ENCODE results near the gene ATP8B4.

The ATP8B4 gene

DNA sequence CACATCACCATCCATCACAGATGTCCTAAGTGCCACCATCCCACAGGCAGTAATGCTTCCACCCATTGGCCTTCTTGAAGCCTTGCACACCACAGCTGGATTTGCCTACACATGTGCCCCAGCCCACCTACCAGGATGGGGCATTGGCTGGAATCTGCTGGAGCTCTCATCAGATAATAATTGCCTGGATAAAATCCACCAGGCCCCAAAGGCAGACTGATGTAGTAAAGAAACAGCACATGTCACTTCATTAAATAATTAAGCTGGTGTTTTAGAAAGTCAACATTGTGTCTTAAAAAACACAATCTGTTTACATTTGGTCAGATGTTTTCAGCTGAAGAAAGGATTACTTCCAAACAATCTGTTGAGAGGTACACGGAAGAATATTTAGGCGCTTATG is 229.5 kb downstream of the ATP8B4 start:
- TF ChIP-seq, protein P1, sequence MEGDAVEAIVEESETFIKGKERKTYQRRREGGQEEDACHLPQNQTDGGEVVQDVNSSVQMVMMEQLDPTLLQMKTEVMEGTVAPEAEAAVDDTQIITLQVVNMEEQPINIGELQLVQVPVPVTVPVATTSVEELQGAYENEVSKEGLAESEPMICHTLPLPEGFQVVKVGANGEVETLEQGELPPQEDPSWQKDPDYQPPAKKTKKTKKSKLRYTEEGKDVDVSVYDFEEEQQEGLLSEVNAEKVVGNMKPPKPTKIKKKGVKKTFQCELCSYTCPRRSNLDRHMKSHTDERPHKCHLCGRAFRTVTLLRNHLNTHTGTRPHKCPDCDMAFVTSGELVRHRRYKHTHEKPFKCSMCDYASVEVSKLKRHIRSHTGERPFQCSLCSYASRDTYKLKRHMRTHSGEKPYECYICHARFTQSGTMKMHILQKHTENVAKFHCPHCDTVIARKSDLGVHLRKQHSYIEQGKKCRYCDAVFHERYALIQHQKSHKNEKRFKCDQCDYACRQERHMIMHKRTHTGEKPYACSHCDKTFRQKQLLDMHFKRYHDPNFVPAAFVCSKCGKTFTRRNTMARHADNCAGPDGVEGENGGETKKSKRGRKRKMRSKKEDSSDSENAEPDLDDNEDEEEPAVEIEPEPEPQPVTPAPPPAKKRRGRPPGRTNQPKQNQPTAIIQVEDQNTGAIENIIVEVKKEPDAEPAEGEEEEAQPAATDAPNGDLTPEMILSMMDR (conservative IDR thresholded peaks at IDR 0.05; ENCODE audit: control insufficient read depth, insufficient read depth, low read depth, low read length) = no peak
- no peak overlapping the region for H3K4me3 ChIP-seq (ENCODE audit: control insufficient read depth, low read depth, low read length)
- DNase-seq (ENCODE audit: low read depth) = no peak

DNA sequence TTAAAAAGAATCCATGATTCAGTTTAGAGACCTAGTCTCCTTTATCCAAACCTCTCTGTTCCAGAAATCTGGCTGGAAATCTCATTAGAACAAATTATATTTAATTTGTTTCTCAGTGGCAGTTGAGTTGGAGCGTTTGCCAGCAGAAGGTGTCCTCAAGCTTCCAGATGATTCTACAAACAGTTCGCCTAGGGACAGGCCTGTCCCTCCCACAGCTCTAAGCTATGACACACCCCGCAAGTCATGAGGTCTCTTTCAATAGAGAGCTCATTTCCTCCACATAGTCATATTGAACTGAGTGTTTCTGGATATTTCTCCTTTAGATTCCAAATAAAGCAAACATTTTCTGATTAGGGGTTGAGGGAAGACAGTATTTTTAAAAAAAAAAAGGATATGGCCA is 230.3 kb downstream of the ATP8B4 start:
- H3K4me3 ChIP-seq (ENCODE audit: control insufficient read depth, low read depth, low read length) = no peak overlapping the region
- TF ChIP-seq, protein P1 (conservative IDR thresholded peaks at IDR 0.05; ENCODE audit: control insufficient read depth, insufficient read depth, low read depth, low read length) = no peak
- no peak for DNase-seq (ENCODE audit: low read depth)

DNA sequence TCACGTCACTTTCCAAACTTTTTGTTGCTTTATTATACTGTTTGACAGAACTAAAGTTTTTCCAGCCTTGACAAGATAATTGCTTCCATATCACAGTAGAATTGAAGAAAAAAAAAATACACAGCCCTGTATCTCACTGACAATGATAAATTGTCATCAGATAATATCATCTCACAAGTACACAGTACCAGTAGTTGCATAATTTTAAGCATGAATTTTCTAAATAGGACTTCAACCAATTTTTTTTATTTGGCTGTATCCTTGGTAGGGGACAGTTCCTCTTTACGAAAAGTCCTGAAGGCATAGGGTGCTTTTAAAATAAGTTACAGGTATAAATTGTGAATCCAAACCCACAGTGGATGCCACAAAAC is 230.7 kb downstream of the ATP8B4 start:
- H3K4me3 ChIP-seq (ENCODE audit: control insufficient read depth, low read depth, low read length) = no peak overlapping the region
- TF ChIP-seq, protein P1 (conservative IDR thresholded peaks at IDR 0.05; ENCODE audit: control insufficient read depth, insufficient read depth, low read depth, low read length) = no peak
- no peak for DNase-seq (ENCODE audit: low read depth)

DNA sequence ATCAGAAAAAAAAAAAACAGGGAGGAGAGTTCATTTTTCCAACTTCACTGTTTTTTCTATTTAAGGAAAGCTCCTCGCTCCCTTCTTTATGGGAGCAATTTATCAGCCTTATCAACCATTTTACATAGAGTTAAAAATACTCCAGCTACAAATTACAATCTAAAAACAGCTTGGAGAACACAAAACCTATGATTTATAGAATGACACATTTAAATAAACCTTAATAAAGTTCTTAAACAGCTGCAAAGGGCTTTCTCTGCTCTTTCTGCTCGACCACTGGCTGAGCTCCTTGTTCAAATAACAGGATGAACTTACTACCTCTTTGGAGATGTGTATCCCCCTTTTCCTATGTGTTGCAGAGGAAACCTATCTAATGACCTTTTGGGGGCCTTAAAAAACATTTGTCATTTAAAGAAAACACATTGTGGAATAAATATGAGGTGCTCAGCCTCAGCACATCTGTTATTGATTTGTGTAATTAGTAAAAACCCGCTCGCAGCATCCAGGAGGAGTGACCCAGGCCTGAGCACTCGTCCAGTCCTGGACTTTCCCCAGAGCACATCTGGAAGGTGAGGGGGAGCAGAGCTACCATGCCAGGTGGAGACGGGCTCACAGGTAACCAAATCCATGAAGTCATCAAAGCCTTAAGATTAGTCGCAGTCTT is 231.2 kb downstream of the ATP8B4 start:
- H3K4me3 ChIP-seq (ENCODE audit: control insufficient read depth, low read depth, low read length) = no peak overlapping the region
- peak; percentile 47 for DNase-seq (ENCODE audit: low read depth)
- TF ChIP-seq, protein P1 (conservative IDR thresholded peaks at IDR 0.05; ENCODE audit: control insufficient read depth, insufficient read depth, low read depth, low read length) = no peak

DNA sequence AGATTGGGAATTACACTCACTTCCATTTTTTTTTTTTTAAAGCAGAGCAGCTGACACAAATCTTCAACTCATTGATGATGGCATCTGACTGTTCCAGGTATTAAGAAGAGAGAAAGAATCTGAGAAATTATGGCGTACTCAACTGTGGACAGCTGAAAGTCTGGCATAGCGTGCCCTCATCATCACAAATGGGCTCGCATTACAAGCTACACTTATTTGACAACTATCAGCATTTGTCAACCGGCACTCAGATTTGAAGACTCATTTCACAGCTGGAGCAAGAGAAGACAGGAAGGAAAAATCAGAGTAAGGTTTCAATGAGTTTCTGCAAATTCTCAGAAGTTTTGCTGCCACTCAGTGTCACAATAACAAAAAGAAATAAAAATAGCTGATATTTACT is 235.9 kb downstream of the ATP8B4 start:
- no peak overlapping the region for H3K4me3 ChIP-seq (ENCODE audit: control insufficient read depth, low read depth, low read length)
- DNase-seq (ENCODE audit: low read depth) = no peak
- TF ChIP-seq, protein P1 (conservative IDR thresholded peaks at IDR 0.05; ENCODE audit: control insufficient read depth, insufficient read depth, low read depth, low read length) = no peak

DNA sequence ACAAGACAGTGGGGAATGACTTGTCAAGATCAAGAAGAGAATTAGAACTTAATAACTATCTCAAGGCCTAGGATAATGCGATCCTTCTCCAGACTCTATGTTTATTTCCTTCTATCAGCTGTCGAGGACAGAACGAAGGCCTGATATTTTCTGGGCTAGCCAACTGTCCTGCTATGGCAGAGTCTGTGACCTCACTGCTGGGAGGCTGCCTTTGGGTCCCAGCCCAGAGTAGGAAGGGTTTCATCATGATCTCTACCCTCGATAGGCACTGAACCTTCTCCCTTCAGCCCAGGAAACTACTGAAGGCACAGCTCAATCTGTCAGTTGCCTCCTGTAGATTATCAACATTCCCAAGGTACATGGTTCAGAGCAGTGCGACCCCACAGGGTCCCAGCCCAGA is 237.2 kb downstream of the ATP8B4 start:
- TF ChIP-seq, protein P1 (conservative IDR thresholded peaks at IDR 0.05; ENCODE audit: control insufficient read depth, insufficient read depth, low read depth, low read length) = no peak
- no peak overlapping the region for H3K4me3 ChIP-seq (ENCODE audit: control insufficient read depth, low read depth, low read length)
- DNase-seq (ENCODE audit: low read depth) = no peak

DNA sequence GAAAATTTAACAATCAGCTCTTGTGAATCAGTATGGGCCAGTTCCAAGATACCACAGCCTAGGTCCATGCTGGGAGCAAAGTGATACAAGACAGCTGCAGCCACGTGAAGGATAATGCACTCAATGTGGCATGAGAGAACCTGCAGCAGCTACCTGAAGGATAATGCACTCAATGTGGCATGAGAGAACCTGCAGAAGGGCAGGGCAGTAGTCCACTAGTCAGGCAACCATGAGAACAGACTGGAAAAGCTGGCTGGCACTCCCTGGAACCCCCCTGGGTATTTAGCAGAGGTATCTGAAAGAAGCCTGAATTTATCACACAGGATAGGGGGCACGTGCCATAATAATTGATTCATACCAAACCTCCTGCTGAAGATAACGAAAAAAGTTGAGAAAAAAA is 237.6 kb downstream of the ATP8B4 start:
- TF ChIP-seq, protein P1 (conservative IDR thresholded peaks at IDR 0.05; ENCODE audit: control insufficient read depth, insufficient read depth, low read depth, low read length) = no peak
- no peak for DNase-seq (ENCODE audit: low read depth)
- H3K4me3 ChIP-seq (ENCODE audit: control insufficient read depth, low read depth, low read length) = no peak overlapping the region

All from fibroblast of mammary gland (primary cell).